Ishikawa (cell line): Measurements from ENCODE around the gene RPS19.

Experiments
- CEBPB ChIP-seq: IDR thresholded peaks from 2 replicates; pipeline ENCODE4 v1.6.1; 2012
- EGR1 ChIP-seq: IDR thresholded peaks from 2 replicates; pipeline ENCODE4 v1.6.1; 2012
- EP300 ChIP-seq: IDR thresholded peaks from 2 replicates; pipeline ENCODE4 v1.6.1; 2012; ENCODE audit warnings: borderline replicate concordance
- FOXM1 ChIP-seq: IDR thresholded peaks from 2 replicates; pipeline ENCODE4 v1.6.1; 2012; ENCODE audit warnings: low read depth, borderline replicate concordance
- NFIC ChIP-seq: IDR thresholded peaks from 2 replicates; pipeline ENCODE4 v1.6.1; 2012
- RAD21 ChIP-seq: IDR thresholded peaks from 2 replicates; pipeline ENCODE4 v1.6.1; 2012; ENCODE audit warnings: low read depth
- REST ChIP-seq: IDR thresholded peaks from 2 replicates; pipeline ENCODE4 v1.6.1; 2012; ENCODE audit warnings: low read depth, mild to moderate bottlenecking
- TAF1 ChIP-seq: IDR thresholded peaks from 2 replicates; pipeline ENCODE4 v1.6.1; 2012; ENCODE audit warnings: low read depth, mild to moderate bottlenecking
- TEAD4 ChIP-seq: IDR thresholded peaks from 2 replicates; pipeline ENCODE4 v1.6.1; 2012
- USF1 ChIP-seq: IDR thresholded peaks from 2 replicates; pipeline ENCODE4 v1.6.1; 2012
- ZBTB7A ChIP-seq: IDR thresholded peaks from 2 replicates; pipeline ENCODE4 v1.6.1; 2012; ENCODE audit warnings: low read depth

DNA sequence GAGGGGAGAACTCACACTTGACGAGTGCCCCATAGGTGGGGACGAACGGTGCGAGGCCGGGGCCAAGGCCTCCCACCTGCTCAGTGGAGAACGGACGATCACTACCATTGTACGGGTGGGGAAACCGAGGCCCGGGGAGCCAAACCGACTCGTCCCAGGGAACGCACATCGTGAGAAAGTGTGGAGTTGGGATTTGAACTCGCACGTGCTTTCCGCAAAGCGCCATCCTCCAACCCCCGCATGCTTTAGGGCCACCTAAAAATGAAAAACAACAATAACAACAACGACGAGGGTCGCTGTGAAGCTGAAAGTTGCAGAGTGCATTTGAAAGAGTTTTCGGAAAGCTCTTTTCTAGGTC lies 23.4 kb downstream of the RPS19 start:
- TF ChIP-seq ZBTB7A (no peak), EP300 (no peak), TAF1 (no peak), CEBPB (no peak), FOXM1 (no peak), RAD21 (no peak), USF1 (no peak), REST (no peak), EGR1 (no peak), TEAD4 (no peak), NFIC (no peak)
